Measurements from ENCODE around the gene SMG6.

The SMG6 gene

DNA sequence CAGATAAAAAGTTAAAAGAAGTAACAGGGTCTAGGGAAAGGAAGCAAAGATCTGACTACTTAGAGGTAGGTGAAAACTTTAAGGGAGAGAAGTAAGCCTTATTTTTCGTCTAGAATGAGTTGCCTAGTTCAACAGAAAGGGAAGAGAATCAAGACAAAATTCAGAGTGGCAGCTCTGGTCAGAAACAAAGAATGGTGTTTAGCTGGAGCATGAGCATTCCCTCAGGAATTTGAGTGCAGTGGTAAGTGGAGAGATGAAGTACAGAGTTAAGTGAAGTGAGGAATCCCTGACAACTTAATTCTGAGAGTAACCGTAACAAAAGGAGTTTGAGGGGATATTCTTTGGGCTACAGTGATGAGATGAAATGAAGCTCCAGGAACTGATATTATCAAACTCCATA lies 11.5 kb downstream of the SMG6 start:
- peaks cover 3% of the 10 kb centered on the region for H3K9me3 ChIP-seq (ENCODE audit: low read length)
- no peak overlapping the region for H2AFZ ChIP-seq (ENCODE audit: low read depth, low read length)
- H3K27me3 ChIP-seq (ENCODE audit: insufficient read depth, low read length), result no peaks in the 10 kb centered on the region
- H3K36me3 ChIP-seq (ENCODE audit: insufficient read depth, low read length), result peaks cover 79% of the 10 kb centered on the region
- no peaks in the 10 kb centered on the region for H3K4me1 ChIP-seq (ENCODE audit: insufficient read depth, low read length)
- H3K4me3 ChIP-seq (ENCODE audit: low read length), result no peak overlapping the region

GRCh38 chr17:2289878-2290478 lies 13.6 kb downstream of the SMG6 start:
- Histone ChIP-seq H3K27me3 (ENCODE audit: insufficient read depth, low read length) (no peaks in the 10 kb centered on the region), H3K9me3 (ENCODE audit: low read length) (peaks cover 3% of the 10 kb centered on the region), H2AFZ (ENCODE audit: low read depth, low read length) (no peak overlapping the region), H3K36me3 (ENCODE audit: insufficient read depth, low read length) (peaks cover 68% of the 10 kb centered on the region), H3K4me1 (ENCODE audit: insufficient read depth, low read length) (no peaks in the 10 kb centered on the region), H3K4me3 (ENCODE audit: low read length) (no peak overlapping the region)

DNA sequence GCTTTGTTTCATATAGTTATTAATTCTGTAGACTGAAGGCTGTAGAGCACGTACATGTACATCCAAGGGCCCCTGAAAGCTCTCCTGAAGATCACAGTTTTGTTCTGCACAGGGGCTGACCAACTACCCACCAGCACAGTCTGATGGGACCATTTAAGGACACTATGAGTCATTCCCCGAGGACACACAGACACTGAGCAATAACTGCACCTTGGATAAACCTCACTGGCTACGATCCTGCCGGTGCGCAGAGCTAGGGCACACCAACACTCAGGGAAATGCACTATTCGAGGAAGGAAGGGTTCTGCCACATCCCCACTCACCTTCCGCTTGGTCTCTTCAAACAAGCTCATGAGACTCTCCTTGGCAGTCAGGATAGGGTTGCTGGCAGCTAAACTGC lies 20.3 kb downstream of the SMG6 start:
- Histone ChIP-seq H3K9me3 (ENCODE audit: low read length) (no peaks in the 10 kb centered on the region), H3K36me3 (ENCODE audit: insufficient read depth, low read length) (peaks cover 73% of the 10 kb centered on the region), H3K27me3 (ENCODE audit: insufficient read depth, low read length) (no peaks in the 10 kb centered on the region), H3K4me3 (ENCODE audit: low read length) (no peak overlapping the region), H3K4me1 (ENCODE audit: insufficient read depth, low read length) (no peaks in the 10 kb centered on the region), H2AFZ (ENCODE audit: low read depth, low read length) (no peak overlapping the region)

- H3K4me1 ChIP-seq (ENCODE audit: insufficient read depth, low read length), result no peaks in the 10 kb centered on the region
- H3K36me3 ChIP-seq (ENCODE audit: insufficient read depth, low read length), result peaks cover 73% of the 10 kb centered on the region
- no peak overlapping the region for H2AFZ ChIP-seq (ENCODE audit: low read depth, low read length)
- H3K4me3 ChIP-seq (ENCODE audit: low read length), result no peak overlapping the region
- H3K27me3 ChIP-seq (ENCODE audit: insufficient read depth, low read length), result no peaks in the 10 kb centered on the region
- H3K9me3 ChIP-seq (ENCODE audit: low read length), result no peaks in the 10 kb centered on the region
These were observed 21.2 kb downstream of the SMG6 start for GRCh38 chr17:2282297-2282873.

- H3K9me3 ChIP-seq (ENCODE audit: low read length), result no peaks in the 10 kb centered on the region
- no peaks in the 10 kb centered on the region for H3K27me3 ChIP-seq (ENCODE audit: insufficient read depth, low read length)
- no peak overlapping the region for H2AFZ ChIP-seq (ENCODE audit: low read depth, low read length)
- no peak overlapping the region for H3K4me3 ChIP-seq (ENCODE audit: low read length)
- H3K4me1 ChIP-seq (ENCODE audit: insufficient read depth, low read length), result no peaks in the 10 kb centered on the region
- H3K36me3 ChIP-seq (ENCODE audit: insufficient read depth, low read length), result peaks cover 75% of the 10 kb centered on the region
These were observed 23.9 kb downstream of the SMG6 start for GRCh38 chr17:2279707-2280106.

- no peak overlapping the region for H3K4me3 ChIP-seq (ENCODE audit: low read length)
- no peak overlapping the region for H2AFZ ChIP-seq (ENCODE audit: low read depth, low read length)
- no peaks in the 10 kb centered on the region for H3K9me3 ChIP-seq (ENCODE audit: low read length)
- H3K27me3 ChIP-seq (ENCODE audit: insufficient read depth, low read length), result no peaks in the 10 kb centered on the region
- H3K36me3 ChIP-seq (ENCODE audit: insufficient read depth, low read length), result peaks cover 71% of the 10 kb centered on the region
- H3K4me1 ChIP-seq (ENCODE audit: insufficient read depth, low read length), result no peaks in the 10 kb centered on the region
These were observed 26.0 kb downstream of the SMG6 start for GRCh38 chr17:2277429-2278170.

- no peaks in the 10 kb centered on the region for H3K4me1 ChIP-seq (ENCODE audit: insufficient read depth, low read length)
- peaks cover 57% of the 10 kb centered on the region for H3K36me3 ChIP-seq (ENCODE audit: insufficient read depth, low read length)
- H2AFZ ChIP-seq (ENCODE audit: low read depth, low read length), result no peak overlapping the region
- no peaks in the 10 kb centered on the region for H3K27me3 ChIP-seq (ENCODE audit: insufficient read depth, low read length)
- no peak overlapping the region for H3K4me3 ChIP-seq (ENCODE audit: low read length)
- no peaks in the 10 kb centered on the region for H3K9me3 ChIP-seq (ENCODE audit: low read length)
These were observed 27.9 kb downstream of the SMG6 start for GRCh38 chr17:2275722-2276121.

GRCh38 chr17:2274414-2274813 lies 29.2 kb downstream of the SMG6 start:
- Histone ChIP-seq H3K36me3 (ENCODE audit: insufficient read depth, low read length) (peaks cover 58% of the 10 kb centered on the region), H3K4me3 (ENCODE audit: low read length) (no peak overlapping the region), H3K27me3 (ENCODE audit: insufficient read depth, low read length) (no peaks in the 10 kb centered on the region), H3K9me3 (ENCODE audit: low read length) (no peaks in the 10 kb centered on the region), H2AFZ (ENCODE audit: low read depth, low read length) (no peak overlapping the region), H3K4me1 (ENCODE audit: insufficient read depth, low read length) (no peaks in the 10 kb centered on the region)

GRCh38 chr17:2271985-2272702 lies 31.4 kb downstream of the SMG6 start:
- Histone ChIP-seq H3K27me3 (ENCODE audit: insufficient read depth, low read length) (no peaks in the 10 kb centered on the region), H3K36me3 (ENCODE audit: insufficient read depth, low read length) (peaks cover 51% of the 10 kb centered on the region), H3K9me3 (ENCODE audit: low read length) (no peaks in the 10 kb centered on the region)

DNA sequence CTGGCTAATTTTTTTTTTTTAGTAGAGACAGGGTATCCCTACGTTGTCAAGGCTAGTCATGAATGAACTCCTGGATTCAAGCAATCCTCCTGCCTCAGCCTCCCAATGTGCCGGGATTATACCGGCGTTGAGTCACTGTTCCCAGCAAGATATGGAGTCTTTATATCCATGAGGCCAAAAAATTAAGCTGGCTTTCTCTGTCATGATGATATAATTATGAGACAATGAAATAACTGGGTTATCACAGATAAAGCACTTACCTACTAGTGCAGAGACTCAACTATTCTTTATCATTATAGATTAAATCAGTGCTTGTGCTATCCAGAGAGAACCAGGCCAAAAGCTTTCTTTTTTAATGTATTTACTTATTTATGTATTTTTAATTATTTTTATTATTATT lies 36.2 kb downstream of the SMG6 start:
- Histone ChIP-seq H3K9me3 (ENCODE audit: low read length) (no peaks in the 10 kb centered on the region), H3K4me1 (ENCODE audit: insufficient read depth, low read length) (no peaks in the 10 kb centered on the region), H3K27me3 (ENCODE audit: insufficient read depth, low read length) (no peaks in the 10 kb centered on the region), H3K4me3 (ENCODE audit: low read length) (no peak overlapping the region), H3K36me3 (ENCODE audit: insufficient read depth, low read length) (peaks cover 41% of the 10 kb centered on the region), H2AFZ (ENCODE audit: low read depth, low read length) (no peak overlapping the region)

More at GRCh38 chr17:2271985-2272702, 31.4 kb downstream of the SMG6 start:
- Histone ChIP-seq H3K4me1 (ENCODE audit: insufficient read depth, low read length) (no peaks in the 10 kb centered on the region), H3K4me3 (ENCODE audit: low read length) (no peak overlapping the region), H2AFZ (ENCODE audit: low read depth, low read length) (no peak overlapping the region)

GRCh38 chr17:2266865-2267228 lies 36.7 kb downstream of the SMG6 start:
- Histone ChIP-seq H3K36me3 (ENCODE audit: insufficient read depth, low read length) (peaks cover 47% of the 10 kb centered on the region), H2AFZ (ENCODE audit: low read depth, low read length) (no peak overlapping the region), H3K4me1 (ENCODE audit: insufficient read depth, low read length) (no peaks in the 10 kb centered on the region), H3K4me3 (ENCODE audit: low read length) (no peak overlapping the region), H3K27me3 (ENCODE audit: insufficient read depth, low read length) (no peaks in the 10 kb centered on the region), H3K9me3 (ENCODE audit: low read length) (no peaks in the 10 kb centered on the region)

DNA sequence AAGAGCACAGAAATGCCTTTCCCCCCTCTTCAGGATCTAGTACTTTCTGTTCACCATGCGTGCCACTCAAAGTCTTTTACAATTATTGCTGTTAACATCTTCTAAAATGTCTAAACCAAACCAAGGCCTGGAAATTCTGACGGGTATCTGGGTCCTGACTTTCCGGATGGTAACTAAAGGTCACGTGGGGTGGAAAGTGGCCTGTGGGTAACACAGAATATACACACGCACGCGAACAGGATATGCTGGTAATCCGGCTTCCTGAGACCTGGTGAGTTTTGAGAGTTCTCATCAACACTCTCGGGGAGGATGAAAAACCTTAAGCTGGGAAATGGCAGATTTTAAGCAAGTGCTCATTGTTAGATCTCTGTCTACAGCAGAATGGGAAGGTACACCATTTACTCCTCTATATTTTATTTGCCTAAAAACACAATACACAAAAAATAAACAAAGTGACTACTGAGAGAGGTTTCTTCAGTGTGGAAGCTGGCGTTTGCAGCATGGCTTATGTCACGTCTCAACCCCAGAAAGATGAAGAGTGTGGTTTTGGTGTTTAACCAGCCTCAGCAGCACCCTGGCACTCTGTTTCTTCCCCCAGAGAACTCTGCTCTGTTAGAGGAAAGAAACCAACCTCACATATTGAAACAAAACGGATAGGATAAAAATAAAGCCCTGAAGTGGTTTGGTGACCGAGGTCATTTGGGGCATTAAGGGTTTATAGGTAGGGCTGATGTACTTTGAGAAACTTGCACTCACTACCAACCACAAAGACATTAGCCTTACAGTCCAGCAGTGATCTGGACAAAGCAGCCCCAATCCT lies 37.3 kb downstream of the SMG6 start:
- H3K27me3 ChIP-seq (ENCODE audit: insufficient read depth, low read length), result no peaks in the 10 kb centered on the region
- no peaks in the 10 kb centered on the region for H3K4me1 ChIP-seq (ENCODE audit: insufficient read depth, low read length)
- no peak overlapping the region for H3K4me3 ChIP-seq (ENCODE audit: low read length)
- H2AFZ ChIP-seq (ENCODE audit: low read depth, low read length), result no peak overlapping the region
- H3K36me3 ChIP-seq (ENCODE audit: insufficient read depth, low read length), result peaks cover 52% of the 10 kb centered on the region
- no peaks in the 10 kb centered on the region for H3K9me3 ChIP-seq (ENCODE audit: low read length)
